Measurements from ENCODE around the gene SMYD1.

SMYD1 gene

GRCh38 chr2:88139203-88139702 is 71.6 kb downstream of the SMYD1 start:
- DNase-seq, result no peak

DNA sequence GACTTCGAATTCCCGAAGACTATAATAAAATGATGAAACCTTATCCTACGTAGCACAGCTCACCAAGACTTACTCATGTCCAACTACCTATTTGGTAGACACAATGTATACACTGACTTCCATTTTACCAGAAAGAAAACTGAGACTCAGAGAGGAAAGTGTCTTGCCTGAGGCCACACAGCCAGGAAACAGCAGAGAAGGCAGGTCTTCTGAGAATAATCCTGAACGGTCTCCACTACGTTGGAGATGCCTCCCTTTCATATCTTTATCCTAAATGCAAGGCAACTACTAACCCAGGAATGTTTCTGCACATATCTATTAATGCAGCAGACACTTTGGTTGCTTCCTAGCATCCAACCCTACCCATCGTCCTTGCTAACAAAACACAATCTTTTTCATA is 72.2 kb downstream of the SMYD1 start:
- DNase-seq, result no peak

- DNase-seq, result no peak
These were observed 74.3 kb downstream of the SMYD1 start for GRCh38 chr2:88141952-88142351.

DNA sequence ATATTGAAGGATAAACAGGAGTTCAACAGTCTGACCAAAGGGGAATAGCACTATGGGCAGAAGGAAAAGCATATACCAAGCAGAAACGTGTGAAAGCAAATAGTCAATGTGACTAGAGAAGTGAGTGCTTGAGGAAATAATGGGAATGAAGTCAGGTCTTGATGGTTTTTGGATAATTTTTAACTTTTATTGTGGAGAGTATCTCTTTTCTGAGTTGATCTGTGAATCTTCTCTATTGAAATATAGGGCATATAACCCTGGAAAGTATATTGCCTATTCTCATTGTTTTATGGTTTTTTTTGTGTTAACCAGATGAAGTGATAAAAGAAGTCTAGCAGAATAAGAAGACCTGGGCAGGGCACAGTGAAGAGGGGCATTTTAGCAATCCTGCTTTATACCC is 76.6 kb downstream of the SMYD1 start:
- DNase-seq, result no peak

GRCh38 chr2:88144914-88145497 is 77.4 kb downstream of the SMYD1 start:
- DNase-seq, result no peak

GRCh38 chr2:88146590-88146989 is 79.0 kb downstream of the SMYD1 start:
- no peak for DNase-seq

DNA sequence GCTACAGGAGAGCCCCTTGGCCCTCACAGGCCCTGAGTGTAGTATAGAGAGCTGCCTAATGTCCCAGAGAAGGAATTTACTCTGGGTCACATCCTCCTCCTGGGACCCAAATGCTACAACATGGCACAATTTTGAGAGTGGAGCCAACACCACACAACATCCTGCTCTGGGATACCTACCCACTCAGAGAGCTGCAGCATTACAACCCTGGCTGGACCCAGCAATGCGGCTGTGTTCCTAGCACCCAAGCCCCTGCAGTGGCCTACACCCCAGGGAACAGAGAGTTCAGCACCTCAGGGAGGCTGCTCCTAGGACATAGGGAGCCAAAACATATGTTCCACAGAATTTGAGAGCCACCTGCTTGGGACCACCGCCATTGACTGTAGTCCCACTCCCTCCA is 79.5 kb downstream of the SMYD1 start:
- no peak for DNase-seq

- no peak for DNase-seq
These were observed 81.4 kb downstream of the SMYD1 start for GRCh38 chr2:88148929-88149438.

DNA sequence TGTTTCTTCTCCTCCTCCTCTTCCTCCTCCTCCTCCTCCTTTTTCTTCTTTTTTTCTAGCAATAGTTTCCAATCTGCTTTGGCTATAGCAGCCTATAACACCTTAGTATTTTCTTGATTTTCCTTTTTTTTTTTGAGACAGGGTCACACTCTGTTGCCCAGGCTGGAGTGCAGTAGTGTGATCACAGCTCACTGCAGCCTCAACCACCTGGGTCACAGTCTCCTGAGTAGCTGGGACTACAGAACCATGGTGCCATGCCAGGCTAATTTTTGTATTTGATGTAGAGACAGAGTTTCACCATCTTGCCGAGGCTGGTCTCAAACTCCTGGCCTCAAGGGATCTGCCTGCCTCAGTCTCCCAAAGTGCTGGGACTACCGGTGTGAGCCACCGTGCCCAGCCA is 91.9 kb downstream of the SMYD1 start:
- no peak for DNase-seq

DNA sequence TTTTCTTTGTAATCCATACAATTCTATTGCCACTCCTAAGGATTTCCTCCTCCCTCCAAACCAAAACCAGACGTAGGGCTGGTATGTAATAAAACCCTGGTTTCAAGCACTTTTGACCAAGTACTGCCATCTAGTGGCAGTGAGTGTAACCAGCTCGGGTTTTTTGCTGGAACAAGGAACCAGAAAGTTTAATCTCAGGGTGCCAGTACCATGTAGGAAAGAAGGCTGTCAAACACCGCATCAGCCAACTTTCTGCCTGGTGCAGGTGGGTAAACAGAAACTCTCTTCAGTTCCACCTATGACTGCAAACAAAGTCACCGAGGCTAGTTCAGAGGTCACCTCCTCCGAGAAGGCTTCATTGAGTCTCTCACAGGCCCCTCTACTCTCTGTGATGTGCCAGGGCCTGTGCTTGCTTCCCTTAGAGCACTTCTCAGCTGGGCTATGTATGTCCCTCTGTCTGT is 92.4 kb downstream of the SMYD1 start:
- peak in 40 of 56 donors; percentile 4 to 83 (median 32) for DNase-seq

GRCh38 chr2:88160517-88160916 is 92.9 kb downstream of the SMYD1 start:
- no peak for DNase-seq

DNA sequence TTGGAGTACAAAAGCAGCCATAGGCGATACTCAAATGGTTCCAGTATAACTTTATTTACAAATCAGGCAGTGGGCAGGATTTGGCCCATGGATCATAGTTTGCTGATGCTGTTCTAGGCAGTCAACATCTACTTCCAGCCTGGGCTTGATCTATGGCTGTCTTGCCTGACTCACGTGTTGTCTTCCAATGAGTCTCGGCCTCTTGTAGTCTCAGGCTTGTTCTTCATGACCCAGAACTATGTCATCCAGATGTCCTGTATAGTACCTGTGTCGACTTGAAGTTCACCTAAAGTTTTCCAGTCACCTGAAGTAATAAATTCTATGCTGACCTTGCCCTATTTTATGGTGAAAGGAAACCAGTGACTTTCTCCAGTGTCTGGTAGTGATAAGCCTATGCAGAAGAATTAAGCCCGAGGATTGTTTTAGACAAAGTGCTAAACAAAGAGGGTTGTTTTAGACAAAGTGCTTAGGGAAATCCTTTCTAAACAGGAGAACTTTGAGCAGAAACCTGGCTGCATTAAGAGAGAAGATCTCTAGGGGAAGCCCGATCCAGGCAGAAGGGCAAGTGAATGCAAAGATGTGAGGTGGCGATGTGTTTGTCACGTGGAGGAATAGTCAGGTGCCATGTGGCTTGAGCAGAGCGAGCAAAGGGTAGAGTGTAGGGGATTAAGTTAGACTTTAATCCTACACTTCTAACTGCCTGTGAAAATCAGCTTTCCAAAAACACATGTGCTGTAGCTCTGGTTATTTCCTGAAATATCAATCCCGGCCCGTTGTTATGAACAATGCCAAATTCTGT is 94.0 kb downstream of the SMYD1 start:
- no peak for DNase-seq

All from amygdala (tissue), 56 donors.